Transverse colon (tissue), 4 donors: ENCODE results near the gene ARHGAP8.

ENCODE experiments used
- CTCF ChIP-seq, 5 experiments: fragments of 200-600 bp in 3 of 5; fragments of 450-650 bp in 2 of 5; sonication (generic) in 3 of 5; IDR thresholded peaks; 1 replicate in 2 of 5; 2 replicates in 3 of 5; pipeline ENCODE4 v1.5.1; 2016 to 2017; ENCODE audit warnings: antibody characterized with exemption in 5 of 5, inconsistent platforms in 3 of 5, mild to moderate bottlenecking in 2 of 5, moderate library complexity in 1 of 5
- POLR2A ChIP-seq: fragments of 450-650 bp; IDR thresholded peaks from one replicate; pipeline ENCODE4 v1.6.1; 2016; ENCODE audit warnings: antibody characterized with exemption, mild to moderate bottlenecking, moderate library complexity
- POLR2AphosphoS5 ChIP-seq, 3 donors: sonication (generic); formaldehyde crosslinking; IDR thresholded peaks; one replicate each; pipeline ENCODE4 v1.6.1; 2016; ENCODE audit warnings: antibody characterized with exemption in 3 of 3

DNA sequence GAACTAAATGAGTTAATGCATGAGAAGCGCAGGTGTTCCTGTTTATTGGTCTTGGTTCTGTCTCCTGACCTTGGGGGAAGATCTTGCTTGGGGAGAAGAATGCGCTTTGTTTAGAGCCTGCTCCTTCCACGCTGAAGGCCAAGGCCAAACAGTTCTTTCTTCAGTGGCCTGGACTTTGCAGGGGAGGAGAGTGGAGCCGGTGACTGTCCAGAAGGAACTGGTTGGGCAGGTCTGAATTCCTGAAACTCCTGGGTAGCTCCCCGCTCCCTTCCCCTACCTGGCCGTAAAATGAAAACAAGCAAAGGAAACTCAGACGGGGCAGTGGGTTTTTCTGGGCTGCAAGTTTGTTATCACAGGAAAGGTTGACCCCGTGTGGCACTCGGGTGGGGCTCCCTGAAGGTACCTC lies 3.6 kb downstream of the ARHGAP8 start:
- TF ChIP-seq POLR2AphosphoS5 (IDR thresholded peaks at IDR 0.05) (no peak), POLR2A (no peak), CTCF (IDR thresholded peaks at IDR 0.05) (no peak)
